Hematopoietic multipotent progenitor cell treated with erythropoietin and hydrocortisone succinate and interleukin-3 and kit ligand, for 17 days (in vitro differentiated cells): Measurements from ENCODE around the gene AKR1C8.
"Not testable (repeated sequence)": the region's sequence is repeated elsewhere in the genome, so short reads cannot be mapped to it uniquely, and the experiment has no call there.

Experiments used
- DNase-seq: peaks from one replicate; pipeline ENCODE4 v3.0.0-alpha.2; 2015; ENCODE audit warnings: low spot score

AKR1C8 gene

DNA sequence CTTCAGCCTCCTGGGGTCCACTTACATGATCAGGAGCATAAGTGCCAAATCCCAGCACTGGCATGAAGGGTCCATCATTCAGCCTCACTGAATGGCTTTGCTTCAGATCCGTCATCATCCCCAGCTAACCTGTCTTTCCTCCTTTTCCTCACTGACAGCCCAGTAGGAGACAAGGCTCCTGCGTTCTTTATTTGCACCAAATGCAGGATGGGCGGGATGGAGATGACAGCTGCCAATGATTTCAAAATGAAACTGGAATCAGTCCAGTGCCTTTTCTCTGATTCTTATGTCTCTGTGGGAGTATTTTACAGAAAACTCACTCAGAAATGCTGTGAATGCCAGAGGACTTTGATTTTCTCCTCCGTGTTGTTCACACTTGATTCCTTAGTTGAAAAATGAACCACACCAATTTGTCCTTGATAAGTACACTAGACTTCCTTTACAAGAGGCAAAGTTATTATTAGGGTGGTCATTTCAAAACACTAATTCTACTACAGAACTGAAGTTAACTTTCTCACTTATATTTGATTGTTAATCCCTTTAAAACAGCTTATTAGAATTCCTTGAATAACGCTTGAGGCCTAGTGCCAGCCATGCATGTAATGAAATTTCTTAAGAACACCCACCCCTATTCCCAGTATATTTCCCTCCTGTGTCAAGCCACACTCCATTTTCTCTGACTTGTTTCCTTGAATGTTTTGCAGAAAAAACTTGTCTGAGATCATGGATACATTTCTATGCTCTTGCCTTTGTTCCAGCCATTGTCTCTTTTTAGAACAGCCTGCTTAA, at the start of gene AKR1C8:
AKR1C8 (minus strand) TSS at position 164 of the 789 bp plus-strand sequence; CDS start at position 118, 46 bp downstream.
- DNase-seq = no peak

DNA sequence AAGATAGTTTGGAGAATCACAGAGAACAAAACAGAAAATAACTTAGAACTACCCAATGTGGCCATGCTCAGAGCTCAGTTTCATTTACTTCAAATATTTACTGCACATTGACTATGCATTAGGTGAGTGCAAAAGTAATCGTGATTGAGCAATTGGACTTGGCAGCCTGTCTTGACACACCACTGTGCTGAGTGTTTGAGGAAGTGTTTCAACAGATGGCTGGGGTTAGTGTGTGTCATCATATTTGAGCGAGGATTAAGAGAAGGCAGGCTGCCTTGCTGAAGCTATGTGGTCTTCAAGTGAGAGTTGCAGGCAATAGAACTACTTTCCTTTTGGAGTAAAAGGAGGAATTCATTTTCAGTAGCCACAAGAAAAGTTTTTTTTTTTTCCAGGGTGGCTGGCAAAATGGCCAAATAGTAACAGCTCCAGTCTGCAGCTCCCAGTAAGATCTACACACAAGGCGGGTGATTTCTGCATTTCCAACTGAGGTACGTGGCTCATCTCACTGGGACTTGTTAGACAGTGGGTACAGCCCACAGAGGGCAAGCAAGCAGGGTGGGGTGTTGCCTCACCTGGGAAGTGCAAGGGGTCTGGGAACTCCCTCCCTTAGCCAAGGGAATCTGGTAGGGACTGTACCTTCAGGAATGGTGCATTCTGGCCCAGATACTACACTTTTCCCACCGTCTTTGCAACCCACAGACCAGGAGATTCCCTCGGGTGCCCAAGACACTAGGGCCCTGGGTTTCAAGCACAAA, 49.3 kb upstream of the AKR1C8 start:
- DNase-seq = no peak

DNA sequence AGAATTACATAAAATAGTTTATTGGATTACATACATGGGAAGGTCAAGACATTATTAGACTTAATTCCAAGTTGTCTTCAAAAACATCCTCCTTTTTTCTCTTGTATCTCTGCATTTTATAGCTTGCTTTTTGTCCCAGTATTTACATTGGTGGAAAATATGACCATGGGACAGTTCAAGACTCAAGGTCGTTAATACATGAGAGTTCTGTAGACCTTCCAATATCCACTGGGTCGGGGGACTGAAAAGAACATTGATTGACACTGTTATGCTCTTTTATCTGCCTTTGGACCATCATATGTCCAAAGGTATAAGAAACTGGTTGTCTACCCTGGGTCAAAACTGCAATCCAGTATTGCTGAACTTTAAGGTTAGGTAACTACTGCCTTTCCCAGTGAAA, 48.4 kb upstream of the AKR1C8 start:
- no peak for DNase-seq

DNA sequence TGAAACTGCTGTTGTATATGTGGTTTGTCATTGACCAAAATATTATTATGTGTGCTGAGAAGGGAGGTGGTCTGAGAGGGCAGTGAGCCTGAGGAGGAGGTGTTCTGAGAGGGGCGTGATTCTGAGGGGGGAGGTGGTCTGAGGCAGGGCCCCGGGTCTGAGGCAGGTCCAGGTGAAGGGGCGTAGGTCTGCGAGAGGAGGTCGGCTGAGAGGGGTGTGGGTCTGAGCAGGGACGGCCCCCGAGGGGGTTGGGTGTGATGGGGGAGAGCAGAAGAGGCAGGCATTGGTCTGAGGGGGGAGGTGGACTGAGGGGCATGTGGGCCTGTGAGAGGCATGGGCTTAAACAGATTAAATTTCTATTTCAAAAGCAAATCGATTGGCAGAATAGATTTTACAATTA, 44.1 kb upstream of the AKR1C8 start:
- DNase-seq = no peak

DNA sequence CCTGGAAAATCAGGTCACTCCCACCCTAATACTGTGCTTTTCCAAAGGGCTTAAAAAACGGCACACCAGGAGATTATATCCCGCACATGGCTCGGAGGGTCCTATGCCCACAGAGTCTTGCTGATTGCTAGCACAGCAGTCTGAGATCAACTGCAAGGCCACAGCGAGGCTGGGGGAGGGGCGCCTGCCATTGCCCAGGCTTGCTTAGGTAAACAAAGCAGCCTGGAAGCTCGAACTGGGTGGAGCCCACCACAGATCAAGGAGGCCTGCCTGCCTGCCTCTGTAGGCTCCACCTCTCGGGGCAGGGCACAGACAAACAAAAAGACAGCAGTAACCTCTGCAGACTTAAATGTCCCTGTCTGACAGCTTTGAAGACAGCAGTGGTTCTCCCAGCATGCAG, 38.0 kb upstream of the AKR1C8 start:
- DNase-seq = not testable (repeated sequence)

DNA sequence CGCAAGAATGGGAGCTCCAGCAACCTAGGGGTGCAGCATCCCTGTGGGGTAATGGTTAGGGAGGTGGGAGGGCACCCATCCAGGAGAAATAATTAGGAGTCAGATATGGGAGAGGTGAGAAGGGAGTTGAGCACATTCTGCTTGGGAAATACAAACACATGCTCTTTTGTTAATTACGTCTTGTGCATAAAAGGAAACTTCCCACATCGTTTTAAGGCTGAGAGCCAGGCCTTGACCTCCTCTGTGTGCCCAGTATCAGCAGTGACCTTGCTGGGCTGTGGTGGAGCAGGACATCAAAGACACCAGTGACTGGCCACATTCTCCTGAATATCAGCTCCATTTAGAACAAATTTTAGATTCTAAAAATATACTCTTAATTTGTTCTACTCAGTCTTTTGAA, 34.3 kb upstream of the AKR1C8 start:
- no peak for DNase-seq

DNA sequence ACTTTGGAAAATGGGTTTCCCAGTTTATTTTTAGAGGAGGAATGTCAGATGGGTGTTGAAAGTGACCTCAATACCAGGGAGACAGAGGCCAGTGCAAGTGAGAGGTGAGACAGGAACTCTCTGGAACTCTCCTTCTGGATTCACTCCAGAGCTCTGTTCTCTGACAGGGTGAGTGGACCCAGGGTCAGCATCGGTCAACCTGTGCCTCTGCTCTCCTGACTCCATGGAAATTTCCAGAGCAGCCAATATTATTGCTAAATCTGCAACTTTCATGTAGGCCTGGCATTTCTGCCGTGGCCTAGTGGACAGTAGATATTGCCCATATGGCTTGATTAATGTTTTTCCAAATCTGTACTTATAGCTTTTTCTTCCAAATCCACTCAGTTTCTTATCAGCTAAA, 31.9 kb upstream of the AKR1C8 start:
- DNase-seq = no peak

DNA sequence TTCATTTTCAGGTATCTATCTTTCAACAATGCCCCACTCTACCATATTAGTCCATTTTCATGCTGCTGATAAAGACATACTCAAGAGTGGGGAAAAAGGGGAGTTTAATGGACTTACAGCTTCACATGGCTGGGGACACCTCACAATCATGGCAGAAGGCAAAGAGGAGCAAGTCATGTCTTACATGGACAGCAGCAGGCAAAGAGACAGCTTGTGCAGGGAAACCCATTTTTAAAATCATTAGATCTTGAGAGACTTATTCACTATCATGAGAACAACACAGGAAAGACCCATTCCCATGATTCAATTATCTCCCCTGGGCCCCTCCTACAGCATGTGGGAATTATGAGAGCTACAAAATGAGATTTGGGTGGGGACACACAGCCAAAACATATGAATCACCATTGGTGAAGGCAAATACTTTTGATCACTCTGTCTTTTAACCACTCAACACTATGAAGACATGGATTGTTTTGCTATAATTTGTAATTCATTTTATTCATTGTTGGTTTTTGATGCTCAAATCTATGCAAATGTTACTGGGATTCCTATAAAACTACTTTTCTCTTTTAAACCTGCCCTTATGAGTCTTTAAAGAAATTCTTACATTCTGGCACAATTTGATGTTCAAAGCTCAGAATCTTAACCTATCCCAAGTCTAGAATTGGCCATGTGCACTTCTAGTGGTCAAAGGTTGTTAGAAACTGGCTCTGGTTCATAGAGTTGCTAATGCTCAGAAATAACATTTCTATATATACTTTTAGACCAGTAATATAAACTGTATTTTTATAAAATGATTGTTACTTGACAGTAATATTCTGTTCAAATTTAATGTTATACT, 27.0 kb upstream of the AKR1C8 start:
- DNase-seq = no peak

DNA sequence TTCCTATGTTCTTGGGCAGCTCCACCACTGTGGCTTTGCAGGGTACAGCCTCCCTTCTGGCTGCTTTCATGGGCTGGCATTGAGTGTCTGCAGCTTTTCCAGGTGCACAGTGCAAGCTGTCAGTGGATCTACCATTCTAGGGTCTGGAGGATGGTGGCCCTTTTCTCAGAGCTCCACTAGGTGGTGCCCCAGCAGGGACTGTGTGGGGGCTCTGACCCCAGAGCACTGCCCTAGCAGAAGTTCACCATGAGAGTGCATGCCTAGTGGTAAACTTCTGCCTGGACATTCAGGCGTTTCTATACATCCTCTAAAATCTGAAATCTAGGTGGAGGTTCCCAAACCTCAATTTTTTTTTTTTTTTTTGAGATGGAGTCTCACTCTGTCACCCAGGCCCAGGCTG, 25.3 kb upstream of the AKR1C8 start:
- DNase-seq = not testable (repeated sequence)

DNA sequence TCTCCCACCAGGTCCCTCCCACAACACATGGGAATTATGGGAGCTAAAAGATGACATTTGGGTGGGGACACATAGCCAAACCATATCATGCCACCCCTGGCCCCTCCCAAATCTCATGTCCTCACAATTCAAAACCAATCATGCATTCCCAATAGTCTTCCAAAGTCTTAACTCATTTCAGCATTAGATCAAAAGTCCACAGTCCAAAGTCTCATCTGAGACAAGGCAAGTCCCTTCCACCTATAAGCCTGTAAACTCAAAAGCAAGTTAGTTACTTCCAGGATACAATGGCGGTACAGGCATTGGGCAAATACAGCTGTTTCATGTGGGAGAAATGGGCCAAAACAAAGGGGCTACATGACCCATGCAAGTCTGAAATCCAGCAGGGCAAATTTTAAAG, 24.8 kb upstream of the AKR1C8 start:
- DNase-seq = not testable (repeated sequence)

DNA sequence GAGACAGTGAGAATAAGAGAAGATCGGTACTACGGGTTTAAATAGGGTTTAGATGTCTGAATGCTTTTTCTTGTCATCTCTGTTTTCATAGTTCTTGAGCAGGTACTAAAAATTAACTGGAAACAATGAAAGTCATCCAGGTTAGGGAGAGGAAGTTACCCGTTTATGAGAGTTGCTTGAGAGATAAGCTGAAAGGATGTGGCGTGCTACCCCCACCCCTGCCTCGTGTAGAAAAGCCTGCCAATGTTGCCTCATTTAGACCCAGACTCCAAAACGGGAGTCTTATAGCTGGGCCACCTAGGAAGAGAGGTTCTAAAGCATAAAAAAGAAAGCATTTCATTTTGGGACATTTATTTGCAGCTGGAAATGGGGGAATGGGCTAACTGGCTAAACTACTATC, 21.8 kb upstream of the AKR1C8 start:
- no peak for DNase-seq

DNA sequence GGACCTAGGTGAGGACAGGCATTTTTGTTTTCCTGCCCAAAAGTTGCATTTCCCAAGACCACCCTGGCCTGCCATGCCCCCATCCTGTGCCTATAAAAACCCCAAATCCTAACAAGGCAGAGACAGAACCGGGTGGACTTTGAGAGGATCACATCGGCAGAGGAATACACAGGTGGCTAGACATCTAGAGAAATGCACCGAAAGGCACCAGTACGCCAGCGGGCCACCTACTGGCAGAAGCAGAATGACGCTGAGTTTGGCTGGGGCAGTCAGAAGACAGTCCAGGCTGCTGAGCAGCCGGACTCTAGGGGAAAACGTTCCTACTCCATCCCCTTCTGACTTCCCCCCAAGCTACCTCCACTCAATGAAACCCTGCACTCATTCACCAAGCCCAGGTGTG, 14.4 kb upstream of the AKR1C8 start:
- DNase-seq = no peak

DNA sequence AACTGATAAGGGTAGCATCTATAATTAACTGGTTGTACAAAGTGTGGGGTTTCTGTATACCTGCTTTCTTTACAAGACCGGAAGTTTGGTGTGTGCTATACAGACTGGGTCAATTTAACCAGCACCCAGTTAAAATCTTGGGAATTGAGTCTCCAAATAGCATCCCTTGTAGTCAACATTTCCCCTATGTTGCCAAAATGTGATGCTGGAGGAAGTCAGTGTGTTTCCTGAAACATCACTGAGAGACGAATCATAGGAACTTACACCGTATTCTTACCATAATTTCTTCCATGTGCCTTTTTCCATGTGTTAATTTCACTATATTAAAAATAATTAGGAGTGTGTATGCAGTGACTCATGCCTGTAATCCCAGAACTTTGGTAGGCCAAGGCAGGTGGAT, 13.4 kb upstream of the AKR1C8 start:
- DNase-seq = no peak

DNA sequence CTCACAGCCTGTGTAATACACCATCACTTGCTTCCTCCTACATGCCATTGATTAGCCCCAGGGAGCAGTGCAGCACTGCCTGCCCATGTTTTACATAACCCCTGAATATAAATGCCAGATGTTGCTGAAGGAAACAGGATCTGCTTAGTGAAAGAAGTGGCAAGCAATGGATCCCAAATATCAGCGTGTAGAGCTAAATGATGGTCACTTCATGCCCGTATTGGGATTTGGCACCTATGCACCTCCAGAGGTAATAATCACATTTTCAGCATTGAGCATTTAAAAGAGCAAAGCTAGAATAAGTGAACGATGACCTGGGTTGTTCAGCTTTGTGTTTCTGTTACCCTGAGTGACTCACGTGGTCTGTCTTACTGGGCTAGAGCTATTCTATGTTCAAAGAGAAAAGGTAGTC, 11.8 kb upstream of the AKR1C8 start, which contains the start of gene AKR1C4:
AKR1C4 (plus strand) TSS at position 136 of the 412 bp plus-strand sequence; CDS start at position 167, 31 bp downstream.
- DNase-seq = no peak

DNA sequence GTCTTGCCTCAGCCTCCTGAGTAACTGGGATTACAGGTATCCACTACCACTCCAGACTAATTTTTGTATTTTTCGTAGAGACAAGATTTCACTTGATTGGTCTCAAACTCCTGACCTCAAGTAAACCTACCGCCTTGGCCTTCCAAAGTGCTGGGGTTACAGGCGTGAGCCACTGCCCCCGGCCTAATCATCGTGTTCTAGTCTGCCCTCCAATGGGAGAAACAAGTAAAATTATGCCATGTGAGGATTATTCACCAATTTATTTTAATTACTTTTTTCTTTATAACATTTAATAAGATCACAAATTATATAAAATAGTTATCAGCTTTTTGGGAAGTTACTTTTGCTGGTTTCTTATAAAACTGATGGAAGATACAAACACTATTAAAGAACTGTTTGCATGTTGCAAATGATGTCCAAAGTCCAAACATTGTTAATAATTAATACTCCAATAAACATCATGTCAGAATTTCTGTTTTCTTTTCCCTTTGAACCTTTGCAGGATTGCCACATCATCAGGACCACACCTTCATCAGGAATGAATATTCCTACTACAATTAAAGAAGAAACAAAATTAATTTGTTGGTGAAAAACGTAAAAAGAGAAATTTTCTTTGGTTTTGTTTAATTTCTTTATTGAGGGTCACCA, 10.9 kb upstream of the AKR1C8 start:
- DNase-seq = no peak

DNA sequence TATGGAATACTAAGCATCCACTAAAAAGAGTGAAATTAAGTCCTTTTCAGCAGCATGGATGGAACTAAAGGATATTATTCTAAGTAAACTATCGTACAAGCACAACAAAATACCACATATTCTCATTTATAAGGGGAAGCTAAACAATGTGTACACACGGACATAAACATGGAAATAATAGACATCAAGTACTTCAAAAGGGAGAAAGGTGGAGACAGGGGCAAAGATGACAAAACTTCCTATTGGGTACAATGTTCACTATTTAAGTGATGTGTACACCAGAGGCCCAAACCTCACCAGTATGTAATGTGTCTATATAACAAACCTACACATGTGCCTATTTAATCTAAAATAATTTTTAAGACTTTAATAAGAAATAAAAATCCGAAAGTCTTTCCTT, 9.5 kb upstream of the AKR1C8 start:
- DNase-seq = no peak

DNA sequence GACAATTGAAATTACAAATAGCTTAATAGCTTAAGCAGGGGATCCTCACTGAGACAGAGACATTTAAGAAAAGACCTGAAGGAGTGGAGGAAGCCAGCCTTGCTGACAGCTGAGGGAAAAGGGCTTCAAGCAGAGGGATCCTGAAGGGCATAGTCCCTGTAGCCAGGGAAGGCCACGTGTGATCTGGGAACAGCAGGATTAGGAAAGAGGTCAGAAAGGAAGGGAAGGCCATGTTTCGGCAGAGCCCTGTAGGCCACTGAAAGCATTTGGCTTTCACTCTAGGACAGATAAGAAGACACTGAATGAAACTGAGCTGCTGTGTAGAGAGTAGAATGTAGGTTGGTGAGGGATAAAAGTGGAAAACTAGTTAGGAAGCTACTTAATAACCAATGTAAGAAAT, 3.4 kb upstream of the AKR1C8 start:
- DNase-seq = no peak

DNA sequence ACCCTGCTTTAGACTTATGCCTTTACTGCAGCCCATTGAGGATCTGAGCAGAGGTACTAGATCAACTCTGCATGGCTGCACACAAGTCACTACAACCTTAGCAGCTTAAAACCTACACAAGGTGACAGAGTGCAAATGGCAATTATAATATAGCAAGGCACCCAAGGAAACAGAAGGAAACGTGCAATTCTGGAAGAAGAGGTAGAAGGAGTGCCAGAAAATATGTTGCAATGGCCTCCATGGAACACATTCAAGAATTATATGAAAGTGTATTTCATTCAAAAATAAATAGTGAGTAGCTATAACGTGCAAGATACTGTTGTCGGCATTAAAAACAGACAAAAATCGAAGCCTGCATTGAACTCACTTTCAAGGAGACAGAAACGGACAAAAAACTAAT, 2.9 kb upstream of the AKR1C8 start:
- no peak for DNase-seq

DNA sequence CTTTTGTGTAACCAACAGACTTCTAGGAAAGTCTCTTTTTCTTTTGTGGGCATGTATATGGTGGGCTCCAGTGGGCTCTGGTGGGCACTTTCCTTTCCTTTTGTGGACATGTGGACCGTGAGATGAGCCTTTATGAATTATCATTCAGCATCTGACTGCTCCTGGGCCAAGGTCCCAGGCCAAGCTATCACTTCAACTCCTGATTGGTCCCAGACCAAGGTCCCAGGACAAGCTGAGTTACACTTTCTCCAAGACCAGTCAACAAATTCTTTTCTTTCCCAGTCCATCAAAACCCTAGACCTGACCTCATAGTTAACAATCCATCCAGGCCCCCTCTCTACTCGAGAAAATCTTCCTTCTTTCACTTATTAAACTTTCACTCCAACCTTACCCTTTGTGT, 1.0 kb downstream of the AKR1C8 start:
- no peak for DNase-seq

DNA sequence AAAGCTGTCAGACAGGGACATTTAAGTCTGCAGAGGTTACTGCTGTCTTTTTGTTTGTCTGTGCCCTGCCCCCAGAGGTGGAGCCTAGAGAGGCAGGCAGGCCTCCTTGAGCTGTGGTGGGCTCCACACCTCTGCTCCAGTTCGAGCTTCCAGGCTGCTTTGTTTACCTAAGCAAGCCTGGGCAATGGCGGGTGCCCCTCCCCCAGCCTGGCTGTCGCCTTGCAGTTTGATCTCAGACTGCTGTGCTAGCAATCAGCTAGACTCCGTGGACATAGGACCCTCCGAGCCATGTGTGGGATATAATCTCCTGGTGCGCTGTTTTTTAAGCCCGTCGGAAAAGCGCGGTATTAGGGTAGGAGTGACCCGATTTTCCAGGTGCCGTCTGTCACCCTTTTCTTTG, 4.4 kb downstream of the AKR1C8 start:
- DNase-seq = not testable (repeated sequence)

DNA sequence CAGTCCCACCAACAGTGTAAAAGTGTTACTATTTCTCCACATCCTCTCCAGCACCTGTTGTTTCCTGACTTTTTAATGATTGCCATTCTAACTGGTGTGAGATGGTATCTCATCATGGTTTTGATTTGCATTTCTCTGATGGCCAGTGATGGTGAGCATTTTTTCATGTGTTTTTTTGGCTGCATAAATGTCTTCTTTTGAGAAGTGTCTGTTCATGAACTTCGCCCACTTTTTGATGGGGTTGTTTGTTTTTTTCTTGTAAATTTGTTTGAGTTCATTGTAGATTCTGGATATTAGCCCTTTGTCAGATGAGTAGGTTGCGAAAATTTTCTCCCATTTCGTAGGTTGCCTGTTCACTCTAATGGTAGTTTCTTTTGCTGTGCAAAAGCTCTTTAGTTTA, 9.4 kb downstream of the AKR1C8 start:
- not testable (repeated sequence) for DNase-seq

DNA sequence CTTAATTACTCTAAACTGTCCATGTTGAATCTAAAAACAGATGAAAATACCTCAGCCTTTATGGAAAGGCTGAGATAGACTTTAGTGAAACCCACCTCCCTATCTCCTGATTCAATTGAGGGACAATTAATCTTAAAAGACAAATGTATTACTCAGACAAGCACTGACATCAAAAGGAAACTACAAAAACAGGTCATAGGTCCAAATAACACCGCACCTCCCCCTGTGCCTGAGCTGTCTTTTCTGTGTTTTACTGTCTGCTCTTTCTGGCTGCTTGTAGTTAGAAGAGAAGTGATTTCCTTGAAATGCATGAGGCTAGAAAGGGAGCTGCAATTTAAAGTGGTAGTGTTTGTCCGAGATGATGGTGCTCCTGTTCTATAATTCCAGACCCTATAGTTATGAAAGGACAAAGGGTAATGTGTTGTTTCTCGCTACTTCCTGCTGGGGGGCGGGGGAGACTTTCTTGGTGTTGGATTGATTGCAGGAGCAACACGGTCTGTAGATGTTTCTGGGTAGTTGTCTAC, 16.0 kb downstream of the AKR1C8 start:
- DNase-seq = no peak
